HTR-8/SVneo (cell line): ENCODE data around the gene ZNF280D.
"Not testable (repeated sequence)": the region's sequence is repeated elsewhere in the genome, so short reads cannot be mapped to it uniquely, and the experiment has no call there.

Source experiments
- DNase-seq: peaks from one replicate; pipeline ENCODE4 v3.0.0; 2011; ENCODE audit warnings: low spot score, mixed read lengths; ENCODE audit not compliant: insufficient read length
- FAIRE-seq: peaks from 2 replicates; lab custom pipeline; 2011; peaks lifted over from hg19 to GRCh38; lab: Jason Lieb, UNC

The ZNF280D gene

GRCh38 chr15:56733136-56734012 lies at the start of gene ZNF280D:
Gene ZNF280D, minus strand, starts transcription at chr15:56733509. Its CDS starts 26,400 bp downstream, at chr15:56707109.
- DNase-seq (peak; percentile 53), FAIRE-seq (no peak)

- FAIRE-seq, result no peak
Measured at GRCh38 chr15:56782306-56782705, 49.0 kb upstream of the ZNF280D start.

GRCh38 chr15:56781666-56782065 lies 48.4 kb upstream of the ZNF280D start:
- DNase-seq (no peak), FAIRE-seq (no peak)

More at GRCh38 chr15:56782306-56782705, 49.0 kb upstream of the ZNF280D start:
- DNase-seq, result no peak

- FAIRE-seq, DNase-seq: not testable (repeated sequence)
Measured at GRCh38 chr15:56780102-56780725, 46.9 kb upstream of the ZNF280D start.

- DNase-seq, FAIRE-seq: not testable (repeated sequence)
Measured at GRCh38 chr15:56779449-56779848, 46.1 kb upstream of the ZNF280D start.

GRCh38 chr15:56778761-56779160 lies 45.5 kb upstream of the ZNF280D start:
- FAIRE-seq (no peak), DNase-seq (no peak)

GRCh38 chr15:56776839-56777238 lies 43.5 kb upstream of the ZNF280D start:
- no peak for FAIRE-seq
- no peak for DNase-seq

GRCh38 chr15:56775641-56776040 lies 42.3 kb upstream of the ZNF280D start:
- FAIRE-seq, result no peak
- DNase-seq, result no peak

GRCh38 chr15:56774356-56774755 lies 41.0 kb upstream of the ZNF280D start:
- DNase-seq (no peak), FAIRE-seq (no peak)

GRCh38 chr15:56772868-56773639 lies 39.7 kb upstream of the ZNF280D start:
- DNase-seq (no peak), FAIRE-seq (no peak)

GRCh38 chr15:56770173-56770572 lies 36.9 kb upstream of the ZNF280D start:
- no peak for FAIRE-seq
- DNase-seq, result no peak

- DNase-seq, result no peak
- no peak for FAIRE-seq
Measured at GRCh38 chr15:56767315-56767714, 34.0 kb upstream of the ZNF280D start.

- FAIRE-seq (no peak), DNase-seq (peak; percentile 21)
Measured at GRCh38 chr15:56765251-56765650, 31.9 kb upstream of the ZNF280D start.

- FAIRE-seq (no peak), DNase-seq (no peak)
Measured at GRCh38 chr15:56763141-56763895, 30.0 kb upstream of the ZNF280D start.

- DNase-seq (no peak), FAIRE-seq (no peak)
Measured at GRCh38 chr15:56760186-56760585, 26.9 kb upstream of the ZNF280D start.

GRCh38 chr15:56759450-56759845 lies 26.1 kb upstream of the ZNF280D start:
- FAIRE-seq (no peak), DNase-seq (peak; percentile 26)

GRCh38 chr15:56758770-56759449 lies 25.6 kb upstream of the ZNF280D start:
- DNase-seq (peak; percentile 38), FAIRE-seq (no peak)

- FAIRE-seq (no peak), DNase-seq (no peak)
Measured at GRCh38 chr15:56757875-56758274, 24.6 kb upstream of the ZNF280D start.

GRCh38 chr15:56754772-56755370 lies 21.6 kb upstream of the ZNF280D start:
- no peak for FAIRE-seq
- no peak for DNase-seq
